Measurements from ENCODE around the gene RNF166.

DNA sequence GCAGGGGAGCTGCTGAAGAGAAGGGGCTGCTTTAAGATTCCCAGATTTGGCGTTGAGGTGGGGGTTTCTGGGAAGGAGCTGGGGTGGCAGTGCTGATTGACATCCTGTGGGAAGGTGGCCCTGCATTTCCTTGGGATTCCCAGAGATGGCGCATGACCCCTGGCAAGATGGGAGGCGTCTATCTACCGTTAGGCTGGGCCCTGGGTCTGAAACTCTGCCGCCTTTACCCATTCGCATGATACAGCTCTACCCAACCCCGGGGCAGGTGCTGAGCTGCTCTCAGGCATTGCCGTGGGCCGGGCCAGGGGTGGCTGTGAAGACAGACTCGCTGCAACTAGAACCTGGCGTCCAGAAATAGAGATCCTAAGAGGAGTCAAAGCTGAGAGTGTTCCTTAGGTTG, 33.4 kb downstream of the RNF166 start:
- TF ChIP-seq, protein P1, sequence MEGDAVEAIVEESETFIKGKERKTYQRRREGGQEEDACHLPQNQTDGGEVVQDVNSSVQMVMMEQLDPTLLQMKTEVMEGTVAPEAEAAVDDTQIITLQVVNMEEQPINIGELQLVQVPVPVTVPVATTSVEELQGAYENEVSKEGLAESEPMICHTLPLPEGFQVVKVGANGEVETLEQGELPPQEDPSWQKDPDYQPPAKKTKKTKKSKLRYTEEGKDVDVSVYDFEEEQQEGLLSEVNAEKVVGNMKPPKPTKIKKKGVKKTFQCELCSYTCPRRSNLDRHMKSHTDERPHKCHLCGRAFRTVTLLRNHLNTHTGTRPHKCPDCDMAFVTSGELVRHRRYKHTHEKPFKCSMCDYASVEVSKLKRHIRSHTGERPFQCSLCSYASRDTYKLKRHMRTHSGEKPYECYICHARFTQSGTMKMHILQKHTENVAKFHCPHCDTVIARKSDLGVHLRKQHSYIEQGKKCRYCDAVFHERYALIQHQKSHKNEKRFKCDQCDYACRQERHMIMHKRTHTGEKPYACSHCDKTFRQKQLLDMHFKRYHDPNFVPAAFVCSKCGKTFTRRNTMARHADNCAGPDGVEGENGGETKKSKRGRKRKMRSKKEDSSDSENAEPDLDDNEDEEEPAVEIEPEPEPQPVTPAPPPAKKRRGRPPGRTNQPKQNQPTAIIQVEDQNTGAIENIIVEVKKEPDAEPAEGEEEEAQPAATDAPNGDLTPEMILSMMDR (IDR thresholded peaks at IDR 0.05; ENCODE audit: low read length) = no peak
- TF ChIP-seq EZH2phosphoT487 (IDR thresholded peaks at IDR 0.05; ENCODE audit: low read length) = no peak

Measured in MM.1S (cell line).